Measurements from ENCODE around the gene PSMD4. TPM values are rescaled to one million over a fixed set of nuclear protein-coding genes. Genes with fewer than 3 reads are reported as not detected.

Gene PSMD4
- total and polyA plus RNA-seq, 2 of the 8 experiments (the other 6 are each of a cell fraction or from before 2014, with no cell fraction given), result 216 to 284 TPM

Small RNA genes within 50 kb of the gene (small RNA-seq; reads per million reads assigned to genes)
- gene RN7SL444P (ENCODE audit: insufficient read depth), result not detected

Other genes starting within 250 kb of the PSMD4 start
- 10.6 and 11.4 TPM in 2 replicates for gene MINDY1, start 247.8 kb upstream of the PSMD4 start, total RNA-seq (2021; fragmentation: NEBNext Ultra II Directional; extraction: Animal tissue kit (Norgen Biotek cat#: 25700))
- gene MINDY1, start 247.8 kb upstream of the PSMD4 start, polyA plus RNA-seq (2011; rRNA removed), result 10.3 and 11.5 TPM in 2 replicates
- gene PRUNE1, start 246.3 kb upstream of the PSMD4 start, total RNA-seq (2021; fragmentation: NEBNext Ultra II Directional; extraction: Animal tissue kit (Norgen Biotek cat#: 25700)), result 27.5 and 32.8 TPM in 2 replicates
- gene PRUNE1, start 246.3 kb upstream of the PSMD4 start, polyA plus RNA-seq (2011; rRNA removed), result 42.8 and 54.2 TPM in 2 replicates
- 2.3 and 2.4 TPM in 2 replicates for gene BNIPL, start 218.1 kb upstream of the PSMD4 start, total RNA-seq (2021; fragmentation: NEBNext Ultra II Directional; extraction: Animal tissue kit (Norgen Biotek cat#: 25700))
- gene BNIPL, start 218.1 kb upstream of the PSMD4 start, polyA plus RNA-seq (2011; rRNA removed), result 3.3 and 3.5 TPM in 2 replicates
- 3.0 and 5.0 TPM in 2 replicates for gene C1orf56, start 207.0 kb upstream of the PSMD4 start, total RNA-seq (2021; fragmentation: NEBNext Ultra II Directional; extraction: Animal tissue kit (Norgen Biotek cat#: 25700))
- 3.4 and 5.6 TPM in 2 replicates for gene C1orf56, start 207.0 kb upstream of the PSMD4 start, polyA plus RNA-seq (2011; rRNA removed)
- gene CDC42SE1, start 195.1 kb upstream of the PSMD4 start, total RNA-seq (2021; fragmentation: NEBNext Ultra II Directional; extraction: Animal tissue kit (Norgen Biotek cat#: 25700)), result 67.8 and 74.1 TPM in 2 replicates
- 29.0 and 30.5 TPM in 2 replicates for gene CDC42SE1, start 195.1 kb upstream of the PSMD4 start, polyA plus RNA-seq (2011; rRNA removed)
- 18.1 and 19.2 TPM in 2 replicates for gene MLLT11, start 194.3 kb upstream of the PSMD4 start, total RNA-seq (2021; fragmentation: NEBNext Ultra II Directional; extraction: Animal tissue kit (Norgen Biotek cat#: 25700))
- 10.2 and 13.7 TPM in 2 replicates for gene MLLT11, start 194.3 kb upstream of the PSMD4 start, polyA plus RNA-seq (2011; rRNA removed)
- gene GABPB2, start 184.0 kb upstream of the PSMD4 start, total RNA-seq (2021; fragmentation: NEBNext Ultra II Directional; extraction: Animal tissue kit (Norgen Biotek cat#: 25700)), result 1.9 and 2.4 TPM in 2 replicates
- gene GABPB2, start 184.0 kb upstream of the PSMD4 start, polyA plus RNA-seq (2011; rRNA removed), result 1.4 and 1.8 TPM in 2 replicates
- 15.7 and 17.5 TPM in 2 replicates for gene SEMA6C, start 108.1 kb upstream of the PSMD4 start, total RNA-seq (2021; fragmentation: NEBNext Ultra II Directional; extraction: Animal tissue kit (Norgen Biotek cat#: 25700))
- 12.2 and 22.7 TPM in 2 replicates for gene SEMA6C, start 108.1 kb upstream of the PSMD4 start, polyA plus RNA-seq (2011; rRNA removed)
- gene TNFAIP8L2, start 98.1 kb upstream of the PSMD4 start, total RNA-seq (2021; fragmentation: NEBNext Ultra II Directional; extraction: Animal tissue kit (Norgen Biotek cat#: 25700)), result not detected in 2 replicates
- not detected in 2 replicates for gene TNFAIP8L2, start 98.1 kb upstream of the PSMD4 start, polyA plus RNA-seq (2011; rRNA removed)
- gene LYSMD1, start 88.8 kb upstream of the PSMD4 start, total RNA-seq (2021; fragmentation: NEBNext Ultra II Directional; extraction: Animal tissue kit (Norgen Biotek cat#: 25700)), result 4.9 and 6.0 TPM in 2 replicates
- 2.4 and 2.5 TPM in 2 replicates for gene LYSMD1, start 88.8 kb upstream of the PSMD4 start, polyA plus RNA-seq (2011; rRNA removed)
- gene SCNM1, start 88.6 kb upstream of the PSMD4 start, total RNA-seq (2021; fragmentation: NEBNext Ultra II Directional; extraction: Animal tissue kit (Norgen Biotek cat#: 25700)), result 44.5 and 46.2 TPM in 2 replicates
- 13.6 and 17.3 TPM in 2 replicates for gene SCNM1, start 88.6 kb upstream of the PSMD4 start, polyA plus RNA-seq (2011; rRNA removed)
- gene TMOD4, start 78.8 kb upstream of the PSMD4 start, total RNA-seq (2021; fragmentation: NEBNext Ultra II Directional; extraction: Animal tissue kit (Norgen Biotek cat#: 25700)), result not detected in 2 replicates
- 0.42 and 0.63 TPM in 2 replicates for gene TMOD4, start 78.8 kb upstream of the PSMD4 start, polyA plus RNA-seq (2011; rRNA removed)
- gene VPS72, start 64.5 kb upstream of the PSMD4 start, total RNA-seq (2021; fragmentation: NEBNext Ultra II Directional; extraction: Animal tissue kit (Norgen Biotek cat#: 25700)), result 114 and 121 TPM in 2 replicates
- gene VPS72, start 64.5 kb upstream of the PSMD4 start, polyA plus RNA-seq (2011; rRNA removed), result 86.6 and 86.8 TPM in 2 replicates
- 72.5 and 87.5 TPM in 2 replicates for gene PIP5K1A, start 56.2 kb upstream of the PSMD4 start, total RNA-seq (2021; fragmentation: NEBNext Ultra II Directional; extraction: Animal tissue kit (Norgen Biotek cat#: 25700))
- 96.0 and 105 TPM in 2 replicates for gene PIP5K1A, start 56.2 kb upstream of the PSMD4 start, polyA plus RNA-seq (2011; rRNA removed)
- gene ZNF687, start 27.6 kb downstream of the PSMD4 start, total RNA-seq (2021; fragmentation: NEBNext Ultra II Directional; extraction: Animal tissue kit (Norgen Biotek cat#: 25700)), result 43.0 and 45.9 TPM in 2 replicates
- 69.9 and 91.9 TPM in 2 replicates for gene ZNF687, start 27.6 kb downstream of the PSMD4 start, polyA plus RNA-seq (2011; rRNA removed)
- gene PI4KB, start 72.7 kb downstream of the PSMD4 start, total RNA-seq (2021; fragmentation: NEBNext Ultra II Directional; extraction: Animal tissue kit (Norgen Biotek cat#: 25700)), result 30.1 and 31.0 TPM in 2 replicates
- 33.1 and 37.1 TPM in 2 replicates for gene PI4KB, start 72.7 kb downstream of the PSMD4 start, polyA plus RNA-seq (2011; rRNA removed)
- gene RFX5, start 92.5 kb downstream of the PSMD4 start, total RNA-seq (2021; fragmentation: NEBNext Ultra II Directional; extraction: Animal tissue kit (Norgen Biotek cat#: 25700)), result 57.6 and 59.7 TPM in 2 replicates
- 27.8 and 29.9 TPM in 2 replicates for gene RFX5, start 92.5 kb downstream of the PSMD4 start, polyA plus RNA-seq (2011; rRNA removed)
- 15.3 and 20.0 TPM in 2 replicates for gene SELENBP1, start 118.0 kb downstream of the PSMD4 start, total RNA-seq (2021; fragmentation: NEBNext Ultra II Directional; extraction: Animal tissue kit (Norgen Biotek cat#: 25700))
- gene SELENBP1, start 118.0 kb downstream of the PSMD4 start, polyA plus RNA-seq (2011; rRNA removed), result 32.4 and 39.4 TPM in 2 replicates
- 422 and 430 TPM in 2 replicates for gene PSMB4, start 144.8 kb downstream of the PSMD4 start, total RNA-seq (2021; fragmentation: NEBNext Ultra II Directional; extraction: Animal tissue kit (Norgen Biotek cat#: 25700))
- 1,009 and 1,098 TPM in 2 replicates for gene PSMB4, start 144.8 kb downstream of the PSMD4 start, polyA plus RNA-seq (2011; rRNA removed)
- gene POGZ, start 204.8 kb downstream of the PSMD4 start, total RNA-seq (2021; fragmentation: NEBNext Ultra II Directional; extraction: Animal tissue kit (Norgen Biotek cat#: 25700)), result 105 and 109 TPM in 2 replicates
- 66.4 and 69.7 TPM in 2 replicates for gene POGZ, start 204.8 kb downstream of the PSMD4 start, polyA plus RNA-seq (2011; rRNA removed)

Data from H1 (cell line).